ENCODE measurements around the gene HSP90AB1. TPM values are rescaled to one million over a fixed set of nuclear protein-coding genes. Genes with fewer than 3 reads are reported as not detected.
A peak's percentile ranks its signal among the peaks of the same experiment; 100 is the strongest.

HSP90AB1 gene
- total RNA-seq, 1 donor from 2014 or later, result 1,541 TPM

DNA sequence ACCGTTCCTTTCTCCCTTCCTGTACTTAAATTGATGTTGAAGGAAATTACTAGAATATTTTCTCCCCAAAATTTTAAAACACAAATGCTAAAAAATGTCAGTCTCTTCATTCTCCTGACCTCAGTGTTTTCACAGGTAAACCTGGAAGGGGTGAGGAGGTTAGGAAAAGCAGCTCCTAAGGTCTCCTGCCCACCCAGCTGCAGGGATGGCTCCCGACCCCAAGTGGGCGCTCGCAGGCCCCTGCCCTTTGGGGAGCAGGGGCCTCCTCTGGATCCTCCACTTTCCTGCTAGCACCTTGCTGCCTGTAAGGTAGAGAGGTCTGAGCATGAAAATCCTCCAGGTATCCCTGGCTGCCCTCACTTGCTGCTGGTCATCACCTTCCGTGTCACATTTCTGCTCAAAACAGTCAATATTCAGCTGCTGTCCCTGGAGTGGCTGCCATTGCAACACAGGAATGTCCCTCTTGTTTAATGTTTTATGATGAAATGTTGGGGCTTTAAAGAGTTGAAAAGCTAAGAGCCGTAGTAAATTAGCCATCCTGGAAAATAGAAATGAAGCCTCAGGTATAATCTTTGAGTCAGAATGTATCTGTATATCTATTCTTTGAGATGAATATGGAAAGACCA, 10.9 kb upstream of the HSP90AB1 start:
- DNase-seq (ENCODE audit: low read depth), result no peak
- TF ChIP-seq, protein P1, sequence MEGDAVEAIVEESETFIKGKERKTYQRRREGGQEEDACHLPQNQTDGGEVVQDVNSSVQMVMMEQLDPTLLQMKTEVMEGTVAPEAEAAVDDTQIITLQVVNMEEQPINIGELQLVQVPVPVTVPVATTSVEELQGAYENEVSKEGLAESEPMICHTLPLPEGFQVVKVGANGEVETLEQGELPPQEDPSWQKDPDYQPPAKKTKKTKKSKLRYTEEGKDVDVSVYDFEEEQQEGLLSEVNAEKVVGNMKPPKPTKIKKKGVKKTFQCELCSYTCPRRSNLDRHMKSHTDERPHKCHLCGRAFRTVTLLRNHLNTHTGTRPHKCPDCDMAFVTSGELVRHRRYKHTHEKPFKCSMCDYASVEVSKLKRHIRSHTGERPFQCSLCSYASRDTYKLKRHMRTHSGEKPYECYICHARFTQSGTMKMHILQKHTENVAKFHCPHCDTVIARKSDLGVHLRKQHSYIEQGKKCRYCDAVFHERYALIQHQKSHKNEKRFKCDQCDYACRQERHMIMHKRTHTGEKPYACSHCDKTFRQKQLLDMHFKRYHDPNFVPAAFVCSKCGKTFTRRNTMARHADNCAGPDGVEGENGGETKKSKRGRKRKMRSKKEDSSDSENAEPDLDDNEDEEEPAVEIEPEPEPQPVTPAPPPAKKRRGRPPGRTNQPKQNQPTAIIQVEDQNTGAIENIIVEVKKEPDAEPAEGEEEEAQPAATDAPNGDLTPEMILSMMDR (conservative IDR thresholded peaks at IDR 0.05; ENCODE audit: low read depth, low read length), result no peak
- no peak overlapping the region for H3K4me3 ChIP-seq (ENCODE audit: low read depth, low read length)

DNA sequence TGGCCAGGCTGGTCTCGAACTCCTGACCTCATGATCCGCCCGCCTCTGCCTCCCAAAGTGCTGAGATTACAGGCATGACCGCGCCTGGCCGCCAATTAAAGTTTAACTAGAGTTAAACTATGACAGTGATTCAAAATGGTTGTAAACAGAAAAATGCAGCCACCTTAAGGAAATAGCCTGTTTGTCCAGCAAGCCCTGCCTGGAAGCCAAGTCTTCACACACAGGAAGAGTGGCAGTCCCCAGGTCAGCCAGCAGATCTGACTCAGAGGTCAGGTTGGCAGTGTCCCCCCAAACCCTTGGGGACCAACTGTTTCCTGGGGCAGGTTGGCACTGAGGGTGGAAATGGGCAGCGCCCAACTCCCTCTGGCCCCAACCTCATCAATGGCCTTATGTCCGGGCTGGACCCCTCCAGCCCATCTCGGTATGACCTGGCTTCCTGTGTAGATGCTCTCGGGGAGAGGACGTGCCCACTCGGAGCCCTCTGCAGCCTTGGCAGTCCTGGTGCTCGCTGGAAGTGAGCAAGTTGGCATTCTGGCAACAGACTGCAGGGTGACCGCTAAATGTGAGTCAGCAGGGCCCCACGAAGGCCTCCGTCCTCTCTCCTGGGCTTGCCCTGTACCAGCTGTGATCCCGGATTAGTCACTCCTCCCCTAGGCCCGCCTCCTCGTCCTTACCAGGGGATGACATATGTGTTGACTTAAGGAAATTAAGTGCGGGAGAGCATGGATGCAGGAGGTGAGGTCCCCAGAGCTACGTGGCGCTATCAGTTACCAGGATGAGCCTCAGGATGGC, 9.7 kb upstream of the HSP90AB1 start:
- H3K4me3 ChIP-seq (ENCODE audit: low read depth, low read length), result peak overlapping the region; percentile 62
- TF ChIP-seq, protein P1 (conservative IDR thresholded peaks at IDR 0.05; ENCODE audit: low read depth, low read length), result no peak
- DNase-seq (ENCODE audit: low read depth), result peak; percentile 92

DNA sequence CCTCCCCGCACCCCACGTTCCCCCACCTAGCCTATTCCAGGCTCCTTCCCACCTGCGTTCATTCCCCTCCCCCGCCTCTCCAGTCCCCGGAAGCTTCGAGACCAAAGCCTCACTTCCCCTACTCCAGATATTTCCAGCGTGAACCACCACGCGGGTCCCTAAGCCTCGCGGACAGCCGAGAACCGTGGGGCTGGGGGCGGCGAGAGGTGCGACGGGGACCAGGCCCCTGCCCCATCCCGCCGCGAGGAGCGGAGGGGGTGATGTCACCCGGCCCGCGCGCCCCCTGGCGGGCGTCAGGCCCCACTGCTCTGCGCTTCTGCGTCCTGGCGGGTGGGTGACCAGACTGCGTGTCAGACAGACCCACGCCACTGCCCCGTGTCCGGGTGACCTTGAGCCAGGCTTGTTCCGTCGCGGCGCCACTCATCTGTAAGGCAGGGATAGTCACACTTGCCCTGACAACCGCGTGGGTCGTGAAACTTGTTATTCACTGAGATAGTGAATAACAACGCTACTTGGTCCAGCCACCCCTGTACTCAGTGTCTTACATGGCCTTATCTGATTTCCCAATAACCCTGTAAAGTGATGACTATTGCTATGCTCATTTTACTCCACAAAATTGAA, 9.0 kb upstream of the HSP90AB1 start:
- TF ChIP-seq, protein P1 (conservative IDR thresholded peaks at IDR 0.05; ENCODE audit: low read depth, low read length), result peak; percentile 88
- H3K4me3 ChIP-seq (ENCODE audit: low read depth, low read length), result peak overlapping the region; percentile 62
- no peak for DNase-seq (ENCODE audit: low read depth)

DNA sequence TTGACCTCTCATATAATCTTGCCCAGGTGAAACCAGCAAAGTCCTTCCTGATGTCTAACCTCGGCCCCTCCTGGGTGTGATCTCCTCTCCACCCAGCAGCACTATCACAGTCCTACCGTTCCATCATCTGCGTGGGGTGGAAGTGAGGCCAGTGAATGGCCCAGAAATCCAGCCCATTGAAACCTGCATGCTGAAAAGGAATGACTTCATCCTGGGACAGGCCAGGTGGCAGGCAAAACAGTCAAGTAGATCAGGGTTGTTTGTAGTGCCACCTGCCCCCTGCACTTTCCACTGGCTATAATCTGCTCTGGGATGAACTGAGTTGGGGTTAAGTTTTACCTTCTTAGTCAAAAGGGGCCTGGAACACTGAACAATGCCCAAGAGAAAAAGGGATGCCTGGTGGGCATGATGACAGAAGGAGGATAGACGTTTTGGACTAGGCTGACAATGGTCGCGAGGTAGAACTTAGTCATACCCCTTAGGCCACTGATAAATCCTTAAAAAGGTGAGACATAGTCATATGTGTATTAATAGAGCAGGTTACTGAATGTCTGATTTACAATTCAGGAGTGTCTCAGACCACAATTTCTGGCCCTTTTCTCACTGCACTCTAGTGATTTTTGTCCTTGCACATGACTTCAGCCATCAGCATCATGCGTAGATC, 8.1 kb upstream of the HSP90AB1 start:
- TF ChIP-seq, protein P1 (conservative IDR thresholded peaks at IDR 0.05; ENCODE audit: low read depth, low read length), result no peak
- no peak for DNase-seq (ENCODE audit: low read depth)
- H3K4me3 ChIP-seq (ENCODE audit: low read depth, low read length), result no peak overlapping the region

DNA sequence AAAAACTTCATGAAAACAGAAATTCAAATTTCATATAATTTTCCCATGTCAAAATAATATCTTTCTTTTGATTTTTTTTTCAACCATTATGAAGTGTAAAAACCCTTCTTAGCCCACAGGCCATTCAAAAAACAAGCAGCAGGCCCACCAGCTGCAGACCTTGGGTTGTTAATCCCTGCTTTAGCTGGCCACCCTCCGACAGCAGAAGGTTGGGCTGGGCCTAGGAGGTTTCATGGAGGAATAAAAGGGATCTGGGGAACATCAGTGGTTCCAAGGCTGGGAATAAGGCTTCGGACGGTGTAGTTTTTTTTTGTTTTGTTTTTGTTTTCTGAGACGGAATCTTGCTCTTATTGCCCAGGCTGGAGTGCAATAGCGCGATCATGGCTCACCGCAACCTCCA, 3.6 kb upstream of the HSP90AB1 start:
- no peak overlapping the region for H3K4me3 ChIP-seq (ENCODE audit: low read depth, low read length)
- TF ChIP-seq, protein P1 (conservative IDR thresholded peaks at IDR 0.05; ENCODE audit: low read depth, low read length), result no peak
- DNase-seq (ENCODE audit: low read depth), result no peak

DNA sequence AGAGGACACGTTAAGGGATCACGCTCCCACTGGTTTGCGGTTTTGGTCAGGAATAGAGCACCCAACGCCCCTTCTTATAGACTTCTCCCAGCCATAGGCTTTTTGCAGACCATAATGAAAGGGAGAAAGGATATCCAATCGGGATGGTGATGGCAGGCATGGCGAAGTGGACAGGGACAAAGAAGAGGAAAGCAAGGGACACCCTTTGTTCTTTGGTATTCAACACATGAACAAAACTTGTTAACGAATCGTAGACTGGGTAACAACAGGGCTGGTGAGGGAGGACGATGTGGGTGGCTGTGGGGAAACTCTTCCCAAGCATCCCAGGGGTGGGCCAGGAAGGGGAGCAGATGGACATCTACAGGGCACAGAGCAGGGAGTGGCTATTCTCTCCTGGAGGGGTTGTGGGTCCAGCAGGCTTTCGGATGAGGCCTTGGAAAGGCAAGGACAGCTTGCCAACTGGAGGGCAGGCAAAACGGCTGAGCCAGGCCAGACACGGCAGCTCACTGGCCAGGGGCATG, 1.4 kb upstream of the HSP90AB1 start:
- DNase-seq (ENCODE audit: low read depth), result no peak
- TF ChIP-seq, protein P1 (conservative IDR thresholded peaks at IDR 0.05; ENCODE audit: low read depth, low read length), result no peak
- H3K4me3 ChIP-seq (ENCODE audit: low read depth, low read length), result peak overlapping the region; percentile 76

Measured in epithelial cell of proximal tubule (primary cell).